ENCODE results near the gene CENPN.

The CENPN gene

GRCh38 chr16:81035975-81036750 lies 29.1 kb downstream of the CENPN start:
- peak; percentile 48 for DNase-seq

GRCh38 chr16:81036751-81037350 lies 29.8 kb downstream of the CENPN start:
- DNase-seq: peak; percentile 6

- no peak for DNase-seq
Measured at GRCh38 chr16:81040131-81040530, 33.1 kb downstream of the CENPN start.

- DNase-seq: no peak
Measured at GRCh38 chr16:81040842-81041241, 33.8 kb downstream of the CENPN start.

GRCh38 chr16:81041696-81042095 lies 34.7 kb downstream of the CENPN start:
- DNase-seq: no peak

- no peak for DNase-seq
Measured at GRCh38 chr16:81042821-81043220, 35.8 kb downstream of the CENPN start.

GRCh38 chr16:81053761-81054160 lies 46.7 kb downstream of the CENPN start:
- DNase-seq: no peak

- no peak for DNase-seq
Measured at GRCh38 chr16:81060576-81061306, 53.7 kb downstream of the CENPN start.

- DNase-seq: no peak
Measured at GRCh38 chr16:81061307-81061640, 54.3 kb downstream of the CENPN start.

GRCh38 chr16:81061871-81062608 lies 55.0 kb downstream of the CENPN start:
- no peak for DNase-seq

- no peak for DNase-seq
Measured at GRCh38 chr16:81066681-81067080, 59.7 kb downstream of the CENPN start.

GRCh38 chr16:81067166-81067565 lies 60.2 kb downstream of the CENPN start:
- no peak for DNase-seq

- no peak for DNase-seq
Measured at GRCh38 chr16:81069063-81069462, 62.0 kb downstream of the CENPN start.

- no peak for DNase-seq
Measured at GRCh38 chr16:81070979-81071378, 64.0 kb downstream of the CENPN start.

- DNase-seq: peak; percentile 55
Measured at GRCh38 chr16:81071805-81072204, 64.8 kb downstream of the CENPN start.

- no peak for DNase-seq
Measured at GRCh38 chr16:81073560-81074330, 66.7 kb downstream of the CENPN start.

- peak; percentile 89 for DNase-seq
Measured at GRCh38 chr16:81076566-81077075, 69.6 kb downstream of the CENPN start.

GRCh38 chr16:81077076-81077940 lies 70.3 kb downstream of the CENPN start, which contains the start of gene C16orf46:
C16orf46 (minus strand) TSS chr16:81077238; CDS start chr16:81063955, 13,283 bp downstream.
- peak; percentile 95 for DNase-seq

- no peak for DNase-seq
Measured at GRCh38 chr16:81080233-81080632, 73.2 kb downstream of the CENPN start.

GRCh38 chr16:81081014-81081413 lies 74.0 kb downstream of the CENPN start:
- DNase-seq: no peak
